B cell (primary cell): ENCODE data around the gene STIM1. TPM values are rescaled to one million over a fixed set of nuclear protein-coding genes. Genes with fewer than 3 reads are reported as not detected.
A peak's percentile ranks its signal among the peaks of the same experiment; 100 is the strongest.

Source experiments
- ATAC-seq: fragments of 200-7000 bp; cut with Tn5 transposase; one replicate; pipeline ENCODE4 v1.10.0; 2021; ENCODE audit warnings: low read depth, mild to moderate bottlenecking, moderate number of reproducible peaks, moderate library complexity
- CTCF ChIA-PET: fragments of 350-600 bp; sonication (Branson Sonifier 250); formaldehyde crosslinking; loops from one replicate; lab custom pipeline; 2021; ENCODE audit warnings: antibody characterized with exemption, inconsistent platforms; lab: Charles Lee
- POLR2A ChIA-PET: fragments of 350-600 bp; sonication (Branson Sonifier 250); formaldehyde crosslinking; loops from one replicate; lab custom pipeline; 2021; ENCODE audit warnings: antibody characterized with exemption; lab: Charles Lee
- DNase-seq: peaks from one replicate; pipeline ENCODE4 v3.0.0; 2013
- H2AFZ ChIP-seq: 2 replicates; pipeline ENCODE4 v1.6.1; 2012; ENCODE audit warnings: mild to moderate bottlenecking, low read depth, low read length; ENCODE audit not compliant: insufficient read depth, poor library complexity, severe bottlenecking
- H3K27ac ChIP-seq, 2 donors: 1 replicate in 1 of 2; 2 replicates in 1 of 2; pipeline ENCODE4 v1.5.1; 2012 to 2013; ENCODE audit warnings: low read length in 2 of 2, mild to moderate bottlenecking in 2 of 2, moderate library complexity in 1 of 2
- H3K27me3 ChIP-seq, 4 experiments: fragments of 200-600 bp in 1 of 4; sonication (generic) in 1 of 4; replicated peaks in 1 of 4; 1 replicate in 2 of 4; 2 replicates in 2 of 4; pipeline versions ENCODE4 v1.6.1 to v1.7.0; 2013 to 2016; ENCODE audit warnings: low read length in 3 of 4, mild to moderate bottlenecking in 2 of 4, mixed read lengths in 1 of 4, moderate library complexity in 1 of 4; ENCODE audit not compliant: insufficient read depth in 4 of 4, control insufficient read depth in 3 of 4; ENCODE audit errors: control extremely low read depth in 1 of 4
- H3K36me3 ChIP-seq, 2 experiments: replicated peaks in 1 of 2; 1 replicate in 1 of 2; 2 replicates in 1 of 2; pipeline versions ENCODE4 v1.6.1 to v1.7.1; 2013; ENCODE audit warnings: low read length in 1 of 2; ENCODE audit not compliant: insufficient read depth in 2 of 2, control insufficient read depth in 1 of 2; ENCODE audit errors: control extremely low read depth in 1 of 2, extremely low read depth in 1 of 2
- H3K4me1 ChIP-seq, 2 donors: fragments of 200-600 bp in 1 of 2; sonication (generic) in 1 of 2; 1 replicate in 1 of 2; 2 replicates in 1 of 2; pipeline versions ENCODE4 v1.5.1 to v1.6.1; 2013 to 2017; ENCODE audit warnings: low read length in 2 of 2; ENCODE audit not compliant: control insufficient read depth in 2 of 2, insufficient read depth in 2 of 2
- H3K4me2 ChIP-seq: replicated peaks from 2 replicates; pipeline ENCODE3; 2012; ENCODE audit warnings: mild to moderate bottlenecking, low read depth, low read length; ENCODE audit not compliant: poor library complexity, severe bottlenecking
- H3K4me3 ChIP-seq, 5 experiments: fragments of 200-600 bp in 1 of 5; sonication (generic) in 1 of 5; 1 replicate in 3 of 5; 2 replicates in 2 of 5; pipeline versions ENCODE4 v1.5.1 to v1.7.0; 2011 to 2016; ENCODE audit warnings: low read length in 4 of 5, mild to moderate bottlenecking in 4 of 5, low read depth in 2 of 5, control low read depth in 1 of 5, moderate library complexity in 1 of 5; ENCODE audit not compliant: insufficient read depth in 1 of 5; ENCODE audit errors: control extremely low read depth in 1 of 5, extremely low read depth in 1 of 5
- H3K79me2 ChIP-seq: fragments of 200-600 bp; sonication (generic); one replicate; pipeline ENCODE4 v1.6.0; 2016; ENCODE audit warnings: low read length; ENCODE audit not compliant: control insufficient read depth, insufficient read depth
- H3K9ac ChIP-seq: fragments of 200-600 bp; sonication (generic); 2 replicates; pipeline ENCODE4 v1.6.1; 2017; ENCODE audit warnings: mild to moderate bottlenecking, low read length, moderate library complexity
- H3K9me3 ChIP-seq, 3 donors: one replicate each; pipeline versions ENCODE4 v1.6.1 to v1.7.1; 2013; ENCODE audit warnings: low read length in 2 of 3; ENCODE audit not compliant: control insufficient read depth in 2 of 3, insufficient read depth in 1 of 3; ENCODE audit errors: control extremely low read depth in 1 of 3
- H4K20me1 ChIP-seq: 2 replicates; pipeline ENCODE4 v1.6.0; 2012; ENCODE audit warnings: mild to moderate bottlenecking, low read length; ENCODE audit not compliant: insufficient read depth, control insufficient read depth, poor library complexity, severe bottlenecking
- H3K27ac Mint-ChIP-seq: one replicate; pipeline ENCODE4 v1.8.0; 2021; ENCODE audit warnings: mixed read lengths
- H3K27me3 Mint-ChIP-seq: one replicate; pipeline ENCODE4 v1.8.0; 2021; ENCODE audit warnings: mixed read lengths
- H3K4me1 Mint-ChIP-seq: one replicate; pipeline ENCODE4 v1.8.0; 2021; ENCODE audit warnings: mixed read lengths
- H3K4me3 Mint-ChIP-seq: one replicate; pipeline ENCODE4 v1.8.0; 2021; ENCODE audit warnings: mixed read lengths
- H3K9me3 Mint-ChIP-seq: one replicate; pipeline ENCODE4 v1.8.0; 2022; ENCODE audit warnings: mixed read lengths; ENCODE audit not compliant: insufficient read depth
- CTCF ChIP-seq: fragments of 200-600 bp; IDR thresholded peaks from one replicate; pipeline ENCODE4 v1.8.0; 2022; ENCODE audit warnings: antibody characterized with exemption, mild to moderate bottlenecking
- EZH2 ChIP-seq: IDR thresholded peaks from 2 replicates; pipeline ENCODE4 v1.6.1; 2012; ENCODE audit warnings: borderline replicate concordance, low read depth, mild to moderate bottlenecking, moderate library complexity, low read length; ENCODE audit not compliant: insufficient read depth, poor library complexity, severe bottlenecking
- WGBS: methylation state at CpG from one replicate; pipeline ENCODE4 v1.1.5; 2013; ENCODE audit warnings: missing lambda C conversion rate; ENCODE audit not compliant: insufficient coverage; 5-methylcytosine and 5-hydroxymethylcytosine counted together
- intact Hi-C: fragments of 100-400 bp; cut with micrococcal nuclease; formaldehyde crosslinking; loops from one replicate; pipeline ENCODE4 v1.10.0; 2022
- polyA plus RNA-seq: library from polyadenylated mRNA; depleted of rRNA; stranded (reverse); fragments of >200 nt; gene quantifications from 2 replicates; pipeline ENCODE4 v1.2.3, GENCODE V29; 2012
- total RNA-seq, 2 donors: library from RNA; stranded (reverse); fragments of 120-200 nt in 1 of 2; gene quantifications; 1 replicate in 1 of 2; 2 replicates in 1 of 2; pipeline versions ENCODE4 v1.2.3 to v1.2.4, GENCODE V29; 2013 to 2022

STIM1 gene
- total and polyA plus RNA-seq, 2 donors (not counting 1 experiment from before 2014, with no cell fraction given), result 59.4 to 76.7 TPM

DNA sequence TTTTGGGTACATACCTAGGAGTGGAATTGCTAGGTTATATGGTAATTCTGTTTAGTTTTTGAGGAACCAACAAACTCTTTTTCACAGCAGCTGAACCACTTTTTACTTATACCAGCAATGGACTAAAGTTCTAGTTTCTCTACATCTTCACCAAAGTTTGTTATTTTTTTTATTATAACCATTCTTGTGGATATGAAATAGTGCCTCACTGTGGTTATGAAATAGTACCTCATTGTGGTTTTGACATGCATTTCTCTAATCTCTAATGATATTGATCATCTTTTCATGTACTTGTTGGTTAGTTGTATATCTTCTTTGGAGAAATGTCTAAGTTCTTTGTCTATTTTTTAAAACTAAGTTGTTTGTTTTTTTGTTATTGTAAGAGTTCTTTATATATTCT, 27.2 kb downstream of the STIM1 start:
- Histone ChIP-seq H3K9me3 (no peaks in the 10 kb centered on the region), H3K27ac (peak overlapping the region in 1 of 2 donors; percentile 21), H3K27me3 (no peaks in the 10 kb centered on the region), H3K79me2 (peaks cover 100% of the 10 kb centered on the region), H3K4me3 (no peak overlapping the region), H3K9ac (no peak overlapping the region), H3K4me1 (peaks cover 78 to 87% of the 10 kb centered on the region in 2 donors), H4K20me1 (peaks cover 5% of the 10 kb centered on the region), H2AFZ (no peak overlapping the region), H3K4me2 (no peak overlapping the region), H3K36me3 (no peaks in the 10 kb centered on the region)
- ATAC-seq (no peak), DNase-seq (no peak)
- TF ChIP-seq EZH2 (no peak), CTCF (no peak)
- ChIA-PET POLR2A (no interaction called here), CTCF (interaction anchor here (0.5 to 36.8 kb wide), 4 partner anchors 8 to 51 kb away, joined by 3 to 662 read pairs (median 3); partner anchors contain the start of genes RHOG and STIM1)
- intact Hi-C loops, result no loop called here
- Mint-ChIP-seq H3K27ac (no peak overlapping the region), H3K4me1 (peaks cover 75% of the 10 kb centered on the region), H3K4me3 (no peak overlapping the region), H3K27me3 (no peaks in the 10 kb centered on the region), H3K9me3 (no peaks in the 10 kb centered on the region)

DNA sequence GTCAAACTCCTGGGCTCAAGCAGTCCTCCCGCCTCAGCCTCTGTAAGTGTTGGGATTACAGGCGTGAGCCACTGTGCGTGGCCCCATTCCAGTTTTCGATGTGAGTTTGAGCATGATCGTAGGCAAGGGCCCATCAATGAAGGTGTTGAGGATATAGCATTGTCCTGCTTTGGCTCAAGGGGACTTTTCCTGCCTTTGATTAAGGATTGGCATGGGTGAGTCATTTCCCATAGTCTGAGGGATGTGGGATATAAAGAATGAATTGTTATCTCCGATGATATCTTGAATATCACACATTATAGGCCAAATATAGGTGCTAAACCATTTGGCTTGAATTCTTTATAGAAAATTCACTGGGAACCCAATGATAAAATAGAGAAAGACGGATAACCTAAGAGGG, 30.4 kb downstream of the STIM1 start:
- CTCF ChIA-PET, result interaction anchor here (1.0 kb wide), 1 partner anchor 31 kb away, joined by 3 read pairs; no protein-coding TSS in a partner anchor
- Histone ChIP-seq H3K4me3 (no peak overlapping the region), H3K79me2 (peaks cover 100% of the 10 kb centered on the region), H3K4me1 (peaks cover 77 to 85% of the 10 kb centered on the region in 2 donors), H3K36me3 (no peaks in the 10 kb centered on the region), H3K27me3 (no peaks in the 10 kb centered on the region), H2AFZ (no peak overlapping the region), H3K27ac (no peak overlapping the region), H3K9me3 (no peaks in the 10 kb centered on the region), H3K9ac (no peak overlapping the region), H4K20me1 (peaks cover 12% of the 10 kb centered on the region), H3K4me2 (peak overlapping the region; percentile 31)
- Mint-ChIP-seq H3K27ac (peak overlapping the region; percentile 20), H3K27me3 (no peaks in the 10 kb centered on the region), H3K9me3 (no peaks in the 10 kb centered on the region), H3K4me1 (peaks cover 71% of the 10 kb centered on the region), H3K4me3 (peak overlapping the region; percentile 44)
- POLR2A ChIA-PET, result no interaction called here
- WGBS, result 100% methylated on average over 4 of the region's 7 CpGs
- intact Hi-C loops, result no loop called here
- ATAC-seq (no peak), DNase-seq (no peak)
- no peak for TF ChIP-seq CTCF
- no peak for TF ChIP-seq EZH2
